HL-60 (cell line): ENCODE results near the gene PAMR1.
A peak's percentile ranks its signal among the peaks of the same experiment; 100 is the strongest.

Experiments used
- DNase-seq, 2 experiments: peaks; one replicate each; pipeline ENCODE4 v3.0.0-alpha.2; 2010 to 2020; ENCODE audit warnings: low read depth in 1 of 2, low spot score in 1 of 2
- H3K27ac ChIP-seq: fragments of 250-450 bp; sonication (Bioruptor Pico); replicated peaks from 2 replicates; pipeline ENCODE4 v1.5.1; 2020; ENCODE audit warnings: mild to moderate bottlenecking, moderate library complexity
- H3K27me3 ChIP-seq: fragments of 250-450 bp; sonication (Bioruptor Pico); 2 replicates; pipeline ENCODE4 v1.5.1; 2021; ENCODE audit warnings: mild to moderate bottlenecking, moderate library complexity; ENCODE audit not compliant: insufficient read depth, poor library complexity, severe bottlenecking
- H3K4me3 ChIP-seq: replicated peaks from 2 replicates; pipeline ENCODE4 v1.5.1; 2011; ENCODE audit warnings: mild to moderate bottlenecking, control low read depth, low read length; ENCODE audit not compliant: insufficient read depth
- GABPA ChIP-seq: IDR thresholded peaks from 2 replicates; pipeline ENCODE4 v1.6.1; 2012; ENCODE audit warnings: low read depth
- POLR2AphosphoS5 ChIP-seq: IDR thresholded peaks from 2 replicates; pipeline ENCODE4 v1.6.1; 2012; ENCODE audit warnings: low read depth
- REST ChIP-seq: IDR thresholded peaks from 2 replicates; pipeline ENCODE4 v1.6.1; 2012; ENCODE audit warnings: low read depth; ENCODE audit not compliant: insufficient replicate concordance
- SPI1 ChIP-seq: IDR thresholded peaks from 2 replicates; pipeline ENCODE4 v1.6.1; 2012; ENCODE audit warnings: low read depth, mild to moderate bottlenecking, borderline replicate concordance
- TF ChIP-seq, protein P1 (sequence below): IDR thresholded peaks from one replicate; pipeline ENCODE4 v1.5.1; 2011; ENCODE audit warnings: low read length, control low read depth, inconsistent platforms; ENCODE audit not compliant: insufficient read depth

Gene PAMR1

DNA sequence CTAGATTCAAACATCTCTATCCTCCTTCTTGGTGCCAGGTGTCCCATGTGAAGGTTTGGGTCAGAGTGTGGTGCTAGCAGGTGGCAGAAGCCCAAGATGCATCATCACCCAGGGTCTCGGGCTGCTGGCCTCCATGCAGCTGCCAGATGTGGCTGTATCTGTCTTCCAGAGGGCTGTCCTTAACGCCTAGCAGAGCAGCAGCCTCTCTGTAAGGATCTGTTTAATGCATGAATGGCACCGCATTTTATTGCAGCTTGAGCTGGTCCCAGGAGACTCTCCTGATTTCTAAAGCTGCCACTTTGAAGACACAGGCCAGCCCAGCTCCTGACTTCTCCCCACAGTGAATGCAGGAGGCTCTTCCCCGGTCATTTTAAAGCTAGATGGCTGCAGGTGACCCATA lies 132.3 kb downstream of the PAMR1 start:
- Histone ChIP-seq H3K4me3 (no peak overlapping the region), H3K27me3 (peaks cover 4% of the 10 kb centered on the region), H3K27ac (no peak overlapping the region)
- no peak for DNase-seq
- TF ChIP-seq, protein P1, sequence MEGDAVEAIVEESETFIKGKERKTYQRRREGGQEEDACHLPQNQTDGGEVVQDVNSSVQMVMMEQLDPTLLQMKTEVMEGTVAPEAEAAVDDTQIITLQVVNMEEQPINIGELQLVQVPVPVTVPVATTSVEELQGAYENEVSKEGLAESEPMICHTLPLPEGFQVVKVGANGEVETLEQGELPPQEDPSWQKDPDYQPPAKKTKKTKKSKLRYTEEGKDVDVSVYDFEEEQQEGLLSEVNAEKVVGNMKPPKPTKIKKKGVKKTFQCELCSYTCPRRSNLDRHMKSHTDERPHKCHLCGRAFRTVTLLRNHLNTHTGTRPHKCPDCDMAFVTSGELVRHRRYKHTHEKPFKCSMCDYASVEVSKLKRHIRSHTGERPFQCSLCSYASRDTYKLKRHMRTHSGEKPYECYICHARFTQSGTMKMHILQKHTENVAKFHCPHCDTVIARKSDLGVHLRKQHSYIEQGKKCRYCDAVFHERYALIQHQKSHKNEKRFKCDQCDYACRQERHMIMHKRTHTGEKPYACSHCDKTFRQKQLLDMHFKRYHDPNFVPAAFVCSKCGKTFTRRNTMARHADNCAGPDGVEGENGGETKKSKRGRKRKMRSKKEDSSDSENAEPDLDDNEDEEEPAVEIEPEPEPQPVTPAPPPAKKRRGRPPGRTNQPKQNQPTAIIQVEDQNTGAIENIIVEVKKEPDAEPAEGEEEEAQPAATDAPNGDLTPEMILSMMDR: no peak
- TF ChIP-seq REST: no peak
- no peak for TF ChIP-seq SPI1
- no peak for TF ChIP-seq GABPA
- no peak for TF ChIP-seq POLR2AphosphoS5

GRCh38 chr11:35391922-35392688 lies 133.3 kb downstream of the PAMR1 start:
- no peak overlapping the region for H3K27ac ChIP-seq
- peak; percentile 23 to 72 for DNase-seq
- H3K27me3 ChIP-seq: peaks cover 4% of the 10 kb centered on the region
- TF ChIP-seq POLR2AphosphoS5 (no peak), REST (no peak)
- TF ChIP-seq, protein P1: peak; percentile 51
- H3K4me3 ChIP-seq: no peak overlapping the region

DNA sequence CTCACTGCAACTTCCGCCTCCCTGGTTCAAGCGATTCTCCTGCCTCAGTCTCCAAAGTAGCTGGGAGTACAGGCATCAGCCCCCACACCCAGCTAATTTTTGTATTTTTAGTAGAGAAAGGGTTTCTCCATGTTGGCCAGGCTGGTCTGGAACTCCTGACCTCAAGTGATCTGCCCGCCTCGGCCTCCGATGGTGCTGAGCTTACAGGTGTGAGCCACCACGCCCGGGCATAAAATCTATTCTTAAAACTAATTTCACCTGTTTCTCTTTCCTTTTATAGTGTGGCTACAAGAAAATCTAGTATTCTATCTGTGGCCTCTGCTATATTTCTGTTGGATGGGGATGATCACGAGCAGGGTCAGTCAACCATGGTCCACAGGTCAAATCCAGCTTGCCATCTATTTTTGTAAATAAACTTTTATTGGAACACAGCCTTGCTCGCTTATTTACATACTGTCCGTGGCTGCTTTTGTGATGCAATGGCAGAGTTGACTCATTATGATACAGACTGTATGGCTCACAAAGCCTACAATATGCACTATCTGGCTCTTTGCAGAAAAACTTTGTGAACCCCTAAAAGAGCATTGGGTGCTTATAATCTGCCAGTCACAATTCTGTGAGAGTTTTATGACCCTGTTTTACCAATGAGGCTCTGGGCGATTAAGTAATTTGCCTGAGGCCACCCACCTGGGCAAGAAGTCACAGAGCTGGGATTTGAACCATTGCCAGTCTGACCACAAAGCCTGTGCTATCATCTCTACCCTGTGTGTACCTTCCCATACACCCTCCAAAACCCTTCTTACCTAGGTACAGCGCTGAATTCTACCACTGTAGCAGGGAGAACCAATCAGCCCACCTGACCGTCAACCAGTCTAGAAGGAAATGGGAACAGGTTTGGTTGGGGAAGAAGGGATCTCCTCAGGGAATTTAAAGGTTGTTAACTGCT lies 134.4 kb downstream of the PAMR1 start:
- TF ChIP-seq SPI1 (no peak), GABPA (no peak), POLR2AphosphoS5 (no peak), REST (no peak)
- TF ChIP-seq, protein P1: no peak
- DNase-seq: peak in 1 of 2 experiments; percentile 18
- Histone ChIP-seq H3K27ac (no peak overlapping the region), H3K4me3 (no peak overlapping the region), H3K27me3 (peaks cover 4% of the 10 kb centered on the region)
